Measurements from ENCODE around the gene PANK1.

- TF ChIP-seq CTCF (IDR thresholded peaks at IDR 0.05; ENCODE audit: extremely low read depth in 1 of 2, insufficient read depth in 1 of 2, low read depth in 1 of 2, low read length in 2 of 2) = peak in 1 of 2 donors; percentile 6
- peak; percentile 55 for TF ChIP-seq POLR2AphosphoS5 (IDR thresholded peaks at IDR 0.05; ENCODE audit: insufficient read depth, low read depth, low read length)
- peak; percentile 75 for TF ChIP-seq POLR2A (IDR thresholded peaks at IDR 0.05; ENCODE audit: low read depth, low read length)
- TF ChIP-seq JUN (IDR thresholded peaks at IDR 0.05; ENCODE audit: borderline replicate concordance, insufficient read depth, insufficient read length, low read depth) = no peak
- TF ChIP-seq EZH2 (IDR thresholded peaks at IDR 0.05; ENCODE audit: borderline replicate concordance, low read depth, low read length, severe bottlenecking) = no peak
Observed at GRCh38 chr10:89643812-89644690, 991 bp downstream of the PANK1 start.

Measured in endothelial cell of umbilical vein (primary cell).